Retina (tissue), 1 donor: ENCODE results near the gene MRTFA.
"Not testable (repeated sequence)": the region's sequence is repeated elsewhere in the genome, so short reads cannot be mapped to it uniquely, and the experiment has no call there.

ENCODE experiments used
- DNase-seq: peaks from one replicate; pipeline ENCODE4 v3.0.0-alpha.2; 2016

MRTFA gene

DNA sequence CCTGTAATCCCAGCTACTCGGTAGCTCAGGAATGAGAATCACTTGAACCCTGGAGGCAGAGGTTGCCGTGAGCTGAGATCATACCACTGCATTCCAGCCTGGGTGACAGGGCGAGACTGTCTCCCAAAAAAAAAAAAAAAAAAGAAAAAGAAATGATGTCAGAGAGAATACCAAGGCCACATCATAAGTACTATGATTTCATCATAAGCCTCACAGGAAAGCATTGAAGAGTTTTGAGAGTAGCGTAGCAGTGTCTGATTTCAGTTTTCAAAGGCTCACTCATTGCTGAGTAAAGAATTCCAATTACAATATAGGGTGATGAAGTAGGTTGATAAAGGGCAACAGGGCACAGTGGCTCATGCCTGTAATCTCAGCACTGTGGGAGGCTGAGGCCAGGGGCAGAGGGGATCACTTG is 88.8 kb downstream of the MRTFA start:
- DNase-seq = no peak

DNA sequence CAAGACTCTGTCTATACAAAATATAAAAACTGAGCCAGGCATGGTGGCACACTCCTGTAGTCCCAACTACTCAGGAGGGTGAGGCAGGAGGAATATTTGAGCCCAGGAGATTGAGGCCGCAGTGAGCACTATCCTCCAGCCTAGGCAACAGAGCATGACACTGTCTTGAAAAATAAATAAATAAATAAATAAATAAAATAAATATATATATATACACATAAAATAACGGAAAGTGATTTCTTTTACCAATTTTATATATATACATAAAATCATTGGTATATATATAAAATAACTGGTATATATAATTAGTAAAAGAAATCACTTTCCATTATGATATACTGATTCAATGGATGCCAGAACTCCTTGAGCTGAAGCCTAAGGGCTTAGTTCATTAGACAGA is 91.8 kb downstream of the MRTFA start:
- DNase-seq = no peak

DNA sequence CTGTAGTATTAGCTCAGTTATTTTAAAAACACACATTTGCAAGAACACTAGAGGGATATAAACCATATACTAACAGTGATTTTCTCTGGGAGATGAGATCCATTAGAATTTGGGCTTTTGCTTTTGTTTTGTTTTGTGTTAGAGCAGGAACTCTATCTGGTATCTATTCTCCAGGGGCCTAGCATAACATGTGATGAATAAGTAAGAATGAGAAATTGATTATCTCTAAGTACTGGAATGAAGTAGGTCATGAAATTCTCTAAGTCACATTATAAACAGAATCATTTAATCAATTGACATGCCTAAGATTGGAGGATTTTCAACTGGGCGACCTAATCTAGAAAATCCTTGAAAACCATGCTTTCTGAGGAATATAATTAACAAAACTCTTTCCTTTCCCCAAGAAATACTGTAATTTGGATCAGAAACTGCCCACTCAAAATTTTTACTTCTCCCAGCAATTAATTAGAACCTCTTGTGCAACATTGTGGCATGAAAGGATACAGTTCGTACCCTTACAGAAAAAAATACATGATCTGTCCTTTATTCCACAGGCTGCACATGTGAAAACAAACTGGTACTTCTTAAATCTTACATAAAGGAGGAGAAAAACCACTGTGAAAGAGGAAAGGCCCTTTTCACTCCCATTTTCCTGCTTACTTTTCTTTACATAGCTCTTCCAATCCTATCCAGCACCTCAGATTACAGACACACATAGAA is 93.5 kb downstream of the MRTFA start:
- DNase-seq = no peak

DNA sequence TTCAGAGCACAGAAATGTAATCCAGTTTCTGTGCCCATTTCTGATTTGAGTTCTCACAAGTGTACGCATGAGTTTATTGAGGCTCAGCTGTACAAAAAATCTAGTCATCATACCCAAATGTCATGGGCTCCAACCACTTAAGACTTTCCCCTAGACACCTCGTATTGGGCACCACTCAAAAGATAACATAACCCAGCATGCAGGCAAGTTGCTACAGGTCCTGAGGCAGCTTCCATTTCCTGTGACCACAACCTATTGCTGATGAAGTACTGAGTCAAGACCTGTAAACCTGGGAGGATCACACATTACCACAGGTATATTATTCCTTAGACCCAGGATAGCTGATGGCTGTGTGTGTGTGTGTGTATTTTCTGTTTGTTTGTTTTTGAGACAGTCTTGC is 95.2 kb downstream of the MRTFA start:
- no peak for DNase-seq

DNA sequence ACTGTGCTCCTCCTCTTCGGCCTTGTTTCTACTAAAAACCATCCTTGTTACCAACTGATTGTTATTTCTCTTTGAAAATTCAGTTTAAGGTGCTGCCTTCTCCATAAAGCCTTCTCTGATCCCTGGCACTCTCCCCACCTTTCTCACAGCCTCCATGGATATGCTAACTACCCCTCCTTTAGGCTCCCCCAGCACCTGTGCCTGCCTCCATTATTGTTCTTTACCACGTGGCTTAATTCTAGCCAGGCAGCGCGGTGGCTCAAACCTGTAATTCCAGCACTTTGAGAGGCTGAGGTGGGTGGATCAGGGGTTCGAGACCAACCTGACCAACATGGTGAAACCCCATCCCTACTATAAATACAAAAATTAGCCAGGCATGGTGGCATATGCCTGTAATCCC is 96.3 kb downstream of the MRTFA start:
- no peak for DNase-seq

DNA sequence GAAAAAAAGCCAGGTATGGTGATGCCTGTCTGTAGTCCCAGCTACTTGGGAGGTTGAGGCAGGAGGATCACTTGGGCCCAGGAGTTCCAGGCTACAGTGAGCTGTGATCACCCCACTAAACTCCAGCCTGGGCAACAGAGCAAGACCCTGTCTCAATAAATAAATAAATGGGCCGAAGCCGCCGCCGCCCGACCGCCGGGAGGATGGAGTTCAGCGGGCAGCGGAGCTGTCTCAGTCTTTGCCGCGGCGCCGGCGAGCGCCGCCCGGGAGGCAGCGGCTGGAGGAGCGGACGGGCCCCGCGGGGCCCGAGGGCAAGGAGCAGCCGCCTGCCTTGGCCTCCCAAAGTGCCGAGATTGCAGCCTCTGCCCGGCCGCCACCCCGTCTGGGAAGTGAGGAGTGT is 100.4 kb downstream of the MRTFA start:
- DNase-seq = not testable (repeated sequence)

DNA sequence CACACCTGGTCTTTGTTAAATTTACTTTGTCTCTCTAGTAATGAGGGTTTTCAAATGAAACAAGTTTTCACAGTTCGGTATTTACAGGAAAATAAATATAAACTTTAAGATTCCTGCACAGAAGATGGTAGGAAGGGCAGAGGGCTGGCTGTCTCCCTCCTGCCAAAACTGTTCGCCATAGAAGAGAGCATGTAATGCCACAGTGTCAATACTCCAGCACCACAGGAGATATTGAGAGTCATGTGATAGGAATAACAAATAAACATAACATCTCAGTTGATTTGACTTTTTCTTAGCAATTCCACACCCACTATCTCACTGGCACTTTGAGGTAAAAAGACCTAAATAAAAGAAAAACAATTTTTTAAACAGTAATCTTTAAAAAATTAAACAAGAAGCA is 100.9 kb downstream of the MRTFA start:
- no peak for DNase-seq

DNA sequence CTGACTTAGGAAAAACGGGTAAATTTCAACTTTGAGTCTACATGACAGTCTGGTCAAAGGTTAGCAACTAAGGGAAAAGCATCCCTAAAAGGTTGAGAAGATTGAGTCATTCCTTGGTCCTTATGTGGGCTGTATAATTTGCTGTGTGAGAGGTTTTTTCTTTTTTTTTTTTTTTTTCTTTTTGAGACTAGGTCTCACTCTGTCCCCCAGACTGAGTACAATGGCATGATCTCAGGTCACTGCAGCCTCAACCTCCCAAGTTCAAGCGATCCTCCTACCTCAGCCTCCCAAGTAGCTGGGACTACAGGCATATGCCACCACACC is 101.4 kb downstream of the MRTFA start:
- no peak for DNase-seq

DNA sequence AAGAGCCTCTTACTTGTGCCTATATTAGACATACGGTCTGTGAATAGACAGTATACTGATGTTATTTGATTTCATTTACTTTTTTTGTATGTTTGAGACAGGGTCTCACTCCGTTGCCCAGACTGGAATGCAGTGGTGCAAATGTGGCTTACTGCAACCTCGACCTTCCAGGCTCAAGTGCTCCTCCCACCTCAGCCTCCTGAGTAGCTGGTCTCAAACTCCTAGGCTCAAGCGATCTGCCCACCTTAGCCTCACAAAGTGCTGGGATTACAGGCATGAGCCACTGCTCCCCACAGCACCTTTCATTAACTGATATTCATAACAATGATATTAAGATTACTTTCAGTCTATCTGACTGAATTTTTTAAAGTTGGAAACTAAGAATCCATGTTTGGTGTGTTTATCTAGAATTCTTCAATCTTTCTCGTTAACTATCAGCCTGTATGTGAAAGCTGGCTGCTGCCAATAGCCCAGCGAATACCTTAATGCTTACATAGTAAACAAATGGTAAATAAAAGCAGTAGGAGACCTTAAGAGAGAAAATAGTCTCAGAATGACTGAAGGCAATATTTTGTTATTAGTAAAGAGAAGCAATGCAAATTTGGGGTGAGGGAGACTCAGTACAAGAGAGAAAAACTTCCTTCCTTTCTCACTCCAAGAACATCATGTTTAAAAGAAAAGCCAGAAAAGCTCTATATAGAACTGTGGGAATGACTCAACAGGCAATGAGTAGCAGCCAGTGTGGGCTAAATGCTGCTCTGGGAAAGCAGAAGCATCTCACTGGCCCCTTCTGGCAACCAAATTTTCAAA is 101.9 kb downstream of the MRTFA start:
- no peak for DNase-seq

DNA sequence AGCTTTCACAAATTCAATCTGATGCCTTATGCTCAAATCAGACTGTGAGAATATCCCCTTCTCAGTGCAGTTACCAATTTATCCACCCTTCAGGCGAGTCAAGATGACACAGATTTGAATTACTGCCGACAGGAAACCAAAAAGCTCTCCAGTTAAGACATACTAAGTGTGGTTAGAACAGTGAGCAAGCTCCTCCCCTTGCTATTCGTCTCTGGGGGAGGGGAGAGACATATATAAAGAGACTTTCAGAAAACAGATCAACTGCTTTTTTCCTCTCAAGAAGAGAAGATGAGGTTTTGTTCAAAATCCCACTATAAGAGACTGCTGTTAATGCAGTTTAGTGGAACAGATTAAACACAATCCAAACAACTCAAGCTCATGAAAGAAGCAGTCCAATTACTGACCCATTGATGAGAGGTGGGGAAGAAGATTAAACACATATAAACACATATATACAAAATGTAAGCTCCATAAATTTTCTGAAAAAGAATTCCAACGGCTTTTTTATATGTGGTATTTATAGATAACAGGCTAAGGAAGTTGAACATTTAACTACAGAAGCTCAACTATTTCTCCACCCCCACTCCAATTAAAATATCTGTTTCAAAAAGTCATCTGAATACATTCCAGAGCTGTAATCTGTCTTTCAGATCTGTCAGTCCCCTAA is 102.7 kb downstream of the MRTFA start:
- DNase-seq = no peak

DNA sequence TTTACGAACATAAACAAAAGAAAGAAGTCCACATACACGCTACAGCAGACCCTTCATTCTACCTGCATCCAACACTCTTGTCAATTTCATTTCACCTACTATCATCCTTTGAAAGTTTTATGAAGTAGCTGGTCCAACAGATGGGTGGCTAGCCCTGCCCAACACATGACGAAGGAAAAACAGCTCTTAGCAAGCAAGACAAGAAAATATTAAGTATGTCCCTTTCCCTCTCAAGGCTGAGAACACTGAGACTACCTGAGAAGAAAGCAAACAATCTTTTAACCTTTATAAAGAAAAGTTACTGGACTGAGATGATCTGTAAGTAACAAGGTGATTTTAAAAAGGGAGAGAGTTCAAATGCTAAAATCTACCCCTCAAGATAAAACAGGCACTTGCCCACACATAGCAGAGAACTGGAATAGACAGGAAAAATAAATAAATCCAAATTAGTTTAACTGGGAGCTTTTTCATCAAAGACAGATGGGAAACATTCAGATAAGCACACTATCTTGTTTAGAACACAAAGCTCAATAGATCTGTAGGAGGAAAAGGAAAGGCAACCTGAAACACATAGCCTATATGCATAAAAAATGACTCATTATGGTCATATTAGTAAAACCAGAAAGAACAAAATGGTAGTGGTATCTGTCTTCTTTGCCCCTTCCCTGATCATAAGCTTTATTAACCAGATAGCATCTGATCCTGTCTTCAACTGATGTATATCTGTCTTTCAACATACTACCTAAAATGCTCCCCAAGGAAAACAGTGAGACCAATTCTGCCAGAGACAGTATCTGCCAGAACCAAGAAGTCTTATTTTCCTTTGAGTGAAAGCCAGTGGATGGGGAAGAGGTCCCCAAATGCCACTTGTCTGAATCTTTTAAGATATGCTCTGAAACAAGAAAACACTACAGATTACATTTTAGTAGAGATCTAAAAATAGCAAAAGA is 104.3 kb downstream of the MRTFA start:
- DNase-seq = no peak

DNA sequence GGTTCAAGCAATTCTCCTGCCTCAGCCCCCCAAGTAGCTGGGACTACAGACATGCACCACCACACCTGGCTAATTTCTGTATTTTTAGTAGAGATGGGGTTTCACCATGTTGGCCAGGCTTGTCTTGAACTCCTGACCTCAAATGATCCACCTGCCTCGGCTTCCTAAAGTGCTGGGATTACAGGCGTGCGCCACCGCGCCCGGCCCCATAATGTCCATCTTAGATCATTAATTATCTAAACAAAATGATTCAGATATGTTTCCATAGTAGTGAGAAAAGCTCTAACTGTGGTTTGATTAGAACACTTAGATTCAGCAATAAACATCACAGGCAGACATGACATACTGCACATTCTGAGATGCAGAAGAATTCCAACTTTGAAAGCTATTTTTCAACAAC is 106.1 kb downstream of the MRTFA start:
- DNase-seq = not testable (repeated sequence)

DNA sequence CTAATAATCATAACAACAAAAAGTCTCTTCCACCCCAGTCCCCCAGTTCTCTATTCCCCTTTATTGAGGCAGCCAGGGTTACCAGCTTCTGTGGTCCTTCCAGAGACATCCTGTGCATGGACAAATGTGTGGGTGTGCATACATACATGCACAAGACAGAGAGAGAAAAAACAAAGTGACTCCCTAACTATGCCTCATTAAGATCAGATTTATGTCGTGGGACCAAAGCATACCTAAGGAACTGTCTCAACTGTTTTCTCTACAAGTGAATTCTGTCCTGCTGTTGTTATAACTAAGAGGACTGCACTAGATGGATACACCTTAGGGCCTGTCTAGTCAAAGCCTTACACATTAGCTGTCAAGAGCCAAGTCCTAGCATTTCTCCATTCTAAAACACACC is 106.7 kb downstream of the MRTFA start:
- no peak for DNase-seq

DNA sequence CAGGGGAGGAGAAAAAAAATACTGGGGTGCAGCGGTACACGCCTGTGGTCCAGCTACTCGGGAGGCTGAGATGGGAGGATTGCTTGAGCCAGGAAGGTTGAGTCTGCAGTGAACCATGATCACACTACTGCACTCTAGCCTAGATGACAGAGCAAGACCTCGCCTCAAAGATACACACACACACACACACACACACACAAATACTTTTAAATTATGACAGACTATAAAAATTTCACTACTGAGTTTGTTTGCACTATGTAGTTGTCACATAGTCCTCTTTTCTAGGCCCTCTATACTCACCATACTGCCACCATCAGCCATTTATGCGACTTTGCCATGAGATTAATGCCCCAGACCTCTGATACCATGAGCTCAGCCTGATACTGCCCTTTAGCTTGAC is 109.6 kb downstream of the MRTFA start:
- no peak for DNase-seq

DNA sequence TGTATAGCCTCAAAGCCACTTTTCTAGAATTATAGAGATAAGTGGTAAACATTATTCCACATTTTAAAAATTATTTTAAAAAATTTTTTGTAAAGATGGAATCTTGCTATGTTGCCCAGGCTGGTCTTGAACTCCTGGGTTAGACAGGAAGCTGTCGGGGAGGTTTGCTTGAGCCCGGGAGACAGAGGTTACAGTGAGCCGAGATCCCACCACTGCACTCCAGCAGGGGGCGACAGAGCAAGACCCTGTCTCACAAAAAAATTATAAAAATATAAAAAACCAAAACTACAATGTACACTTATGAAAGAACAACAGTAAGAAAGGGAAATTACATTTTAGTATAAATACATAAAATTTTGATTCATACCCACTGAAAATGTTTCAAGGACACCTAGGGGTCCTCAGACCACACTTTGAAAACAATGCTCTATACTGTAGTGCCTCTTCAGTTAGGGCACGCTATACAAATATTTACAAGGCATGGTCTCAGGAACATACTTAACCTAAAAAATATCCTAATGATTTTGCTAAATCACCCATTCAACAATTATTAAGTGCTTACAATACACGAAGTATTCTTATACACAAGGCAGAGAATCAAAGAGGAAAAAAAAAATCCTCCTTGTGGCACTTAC is 111.2 kb downstream of the MRTFA start:
- DNase-seq = peak; percentile 44

DNA sequence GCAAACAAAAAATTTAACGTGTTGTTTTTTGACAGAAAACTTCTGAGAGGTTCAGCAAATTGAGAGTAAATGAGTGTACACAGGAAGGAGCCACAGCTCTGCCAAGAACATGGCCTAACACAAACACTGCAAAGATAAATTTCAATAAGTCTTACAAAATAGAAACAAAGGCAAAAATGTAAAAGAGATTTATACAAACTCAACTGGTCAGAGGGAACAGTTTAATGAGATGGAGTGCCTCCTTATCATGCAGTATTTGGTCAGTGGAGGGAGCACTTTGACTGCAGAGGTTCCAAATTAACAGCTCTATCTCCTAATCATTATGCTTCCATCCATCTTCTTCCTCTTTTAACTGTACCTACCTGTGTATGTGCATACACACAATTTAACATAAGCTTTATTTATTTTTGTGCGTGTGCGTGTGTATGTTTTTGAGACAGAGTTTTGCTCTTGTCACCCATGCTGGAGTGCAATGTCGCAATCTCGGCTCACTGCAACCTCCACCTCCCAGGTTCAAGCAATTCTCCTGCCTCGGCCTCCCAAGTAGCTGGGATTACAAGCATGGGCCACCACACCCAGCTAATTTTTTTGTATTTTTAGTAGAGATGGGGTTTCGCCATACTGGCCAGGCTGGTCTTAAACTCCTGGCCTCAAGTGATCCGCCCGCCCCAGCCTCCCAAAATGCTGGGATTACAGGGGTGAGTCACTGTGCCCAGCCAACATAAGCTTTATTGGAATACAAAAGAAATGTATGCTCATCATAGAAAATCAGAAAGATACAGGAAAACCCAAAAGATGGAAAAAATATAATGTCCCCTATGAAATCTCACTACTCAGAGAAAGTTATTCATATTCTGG is 111.9 kb downstream of the MRTFA start:
- no peak for DNase-seq

DNA sequence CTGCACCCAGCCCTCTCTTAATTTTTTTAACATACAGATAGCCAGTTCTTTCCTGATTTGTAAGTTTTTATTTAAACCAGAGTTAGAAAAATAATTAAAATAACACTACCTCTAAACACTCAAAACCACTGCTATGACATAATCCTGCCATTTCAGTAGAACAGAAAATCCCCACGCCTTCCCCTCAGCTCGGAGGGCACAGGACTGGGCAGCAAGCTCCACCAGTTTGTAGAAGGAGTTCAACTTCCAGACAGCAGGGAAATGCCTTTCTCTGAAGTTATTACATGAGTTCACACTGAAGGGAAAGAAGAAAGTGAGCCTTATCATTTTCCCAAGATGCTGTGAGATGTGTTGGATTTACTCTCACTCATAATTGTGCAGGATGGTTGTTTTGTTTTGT is 114.4 kb downstream of the MRTFA start:
- DNase-seq = no peak

DNA sequence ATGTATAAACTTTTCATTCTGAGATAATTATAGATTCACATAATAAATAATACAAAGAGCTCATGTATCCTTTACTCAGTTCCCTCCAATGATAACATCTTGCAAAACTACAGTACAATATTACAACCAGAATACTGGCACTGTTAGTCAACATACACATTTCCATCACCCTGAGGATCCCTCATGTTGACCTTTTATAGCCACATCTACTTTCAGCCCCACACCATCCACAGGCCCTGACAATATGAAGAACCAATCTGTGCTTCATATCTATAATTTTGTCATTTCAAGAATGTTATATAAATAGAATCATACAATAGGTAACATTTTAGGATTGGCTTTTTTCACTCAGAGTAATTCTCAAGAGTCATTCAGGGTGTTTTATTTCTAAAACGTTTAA is 115.5 kb downstream of the MRTFA start:
- DNase-seq = no peak

DNA sequence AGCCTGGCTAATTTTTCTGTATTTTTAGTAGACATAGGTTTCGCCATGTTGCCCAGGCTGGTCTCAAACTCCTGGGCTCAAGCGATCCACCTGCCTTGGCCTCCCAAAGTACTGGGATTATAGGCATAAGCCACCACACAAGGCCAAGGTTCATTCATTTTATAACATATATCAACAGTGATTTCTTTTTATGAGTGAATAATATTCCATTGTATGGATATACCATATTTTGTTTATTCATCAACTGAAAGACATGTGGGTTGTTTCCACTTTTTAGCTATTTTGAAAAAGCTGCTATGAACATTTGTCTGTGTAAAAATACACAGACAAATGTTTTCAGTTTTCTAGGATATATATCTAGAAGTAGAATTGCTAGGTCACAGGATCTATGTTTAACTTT is 116.0 kb downstream of the MRTFA start:
- no peak for DNase-seq

DNA sequence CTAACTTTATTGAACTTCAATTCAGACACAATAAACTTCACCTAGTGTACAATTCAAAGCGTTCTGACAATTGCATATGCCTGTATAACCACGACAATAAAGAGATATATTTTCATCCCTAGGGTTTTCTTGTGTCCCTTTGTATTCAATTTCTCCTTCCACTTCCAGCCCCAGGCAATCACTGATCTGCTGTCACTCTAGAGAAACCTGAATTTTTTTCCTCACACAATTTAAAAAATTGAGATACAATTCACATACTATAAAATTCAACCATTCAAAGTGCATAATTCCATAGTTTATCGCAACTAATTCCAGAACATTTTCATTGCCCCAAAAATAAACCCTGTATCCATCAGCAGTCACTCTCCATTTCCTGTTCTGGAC is 116.6 kb downstream of the MRTFA start:
- DNase-seq = no peak

DNA sequence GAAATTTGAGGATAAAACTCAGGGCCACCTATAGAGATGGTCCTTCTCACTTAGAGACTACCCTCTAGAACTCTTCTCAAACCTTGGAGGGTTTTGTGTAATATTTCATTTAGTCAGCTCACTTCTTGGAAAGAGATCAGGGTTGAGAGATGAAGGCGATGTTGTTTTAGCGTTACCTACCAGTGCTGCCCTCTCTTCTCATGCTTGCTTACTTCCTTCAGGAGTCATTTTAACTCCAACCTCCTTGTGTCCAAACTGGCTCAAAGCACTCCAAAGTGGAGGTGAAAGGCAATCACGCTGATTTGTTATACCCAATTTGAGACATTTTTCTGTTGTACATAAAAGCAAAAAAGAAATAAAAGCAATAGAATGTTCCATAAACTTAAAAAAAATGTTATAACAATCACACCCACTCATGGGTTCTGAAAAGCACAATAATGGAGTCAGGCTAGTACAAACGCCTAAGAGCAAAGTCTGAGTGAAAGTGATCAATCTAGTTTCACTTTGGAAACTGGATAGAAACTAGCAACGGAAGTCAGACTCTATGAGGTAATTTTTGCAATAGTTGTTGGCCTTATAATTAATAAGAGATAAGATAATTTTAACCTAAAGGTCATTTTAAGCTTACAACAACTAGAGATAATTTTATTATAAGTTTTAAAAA is 117.1 kb downstream of the MRTFA start:
- no peak for DNase-seq
